OCI-LY7 (cell line): ENCODE results near the gene PDK2.

Experiments used
- CTCF ChIP-seq: fragments of 200-600 bp; sonication (generic); conservative IDR thresholded peaks from 2 replicates; pipeline ENCODE4 v1.5.1; 2014; ENCODE audit warnings: mild to moderate bottlenecking, antibody characterized with exemption, low read length, moderate library complexity, mixed read lengths
- EZH2phosphoT487 ChIP-seq: fragments of 200-600 bp; sonication (generic); IDR thresholded peaks from 2 replicates; pipeline ENCODE4 v1.6.1; 2018; ENCODE audit warnings: low read depth, borderline replicate concordance, mild to moderate bottlenecking, mixed run types, antibody characterized with exemption, low read length, moderate library complexity, mixed read lengths

- TF ChIP-seq CTCF (no peak), EZH2phosphoT487 (no peak)
Observed at GRCh38 chr17:50091918-50092285, 3.2 kb upstream of the PDK2 start.
